ENCODE results near the gene SUSD4. TPM values are rescaled to one million over a fixed set of nuclear protein-coding genes. Genes with fewer than 3 reads are reported as not detected.

Gene SUSD4
- total and polyA plus RNA-seq, 2 of the 4 experiments (the other 2 are of a cell fraction): 1.8 to 2.7 TPM

DNA sequence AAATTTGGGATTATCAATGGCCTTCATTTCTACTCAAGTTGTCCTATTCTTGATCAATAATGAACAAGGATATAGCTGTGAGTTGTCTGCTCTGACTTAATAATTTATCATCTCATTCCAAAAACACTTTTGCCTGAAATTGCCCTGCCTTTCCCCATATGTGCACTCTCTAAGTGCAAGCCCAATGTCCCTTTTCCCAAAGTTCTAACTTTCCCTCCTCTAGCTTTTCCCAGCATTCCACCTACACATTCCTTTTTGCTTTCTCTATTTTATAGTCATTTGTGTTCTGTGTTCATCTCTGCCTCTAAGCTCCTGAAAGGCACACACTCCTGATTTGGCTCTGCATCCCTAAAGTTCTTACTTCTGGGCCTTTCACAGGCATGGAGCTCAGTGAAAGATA lies 34.7 kb downstream of the SUSD4 start:
- Histone ChIP-seq H3K27me3 (ENCODE audit: control insufficient read depth, insufficient read depth, low read length) (peaks cover 14% of the 10 kb centered on the region), H2BK15ac (ENCODE audit: low read depth, low read length) (no peak overlapping the region), H3K79me1 (ENCODE audit: low read depth in 1 of 2, low read length in 2 of 2) (no peaks in the 10 kb centered on the region), H4K5ac (ENCODE audit: low read depth, low read length) (no peak overlapping the region), H3K23ac (ENCODE audit: low read depth, low read length) (no peak overlapping the region), H3K9me1 (ENCODE audit: insufficient read depth, low read length) (0 out of 2 replicates have a peak, but pooled peaks cover 2% of the 10 kb centered on the region), H3K18ac (ENCODE audit: low read depth, low read length) (no peak overlapping the region), H2BK5ac (ENCODE audit: low read depth, low read length, poor library complexity, severe bottlenecking) (no peak overlapping the region), H3K9ac (ENCODE audit: low read depth, low read length) (no peak overlapping the region), H3K36me3 (ENCODE audit: control insufficient read depth, insufficient read depth, low read length) (no peaks in the 10 kb centered on the region), H4K91ac (ENCODE audit: insufficient read depth, low read depth, low read length) (no peak overlapping the region), H3K27ac (ENCODE audit: insufficient read depth, low read length) (no peak overlapping the region), H3K14ac (replicated peaks; ENCODE audit: low read depth, low read length) (no peak overlapping the region), H2BK120ac (ENCODE audit: low read depth, low read length) (no peak overlapping the region), H4K8ac (ENCODE audit: low read depth in 2 of 2, low read length in 2 of 2) (no peak overlapping the region), H2AK5ac (ENCODE audit: low read depth, low read length) (no peak overlapping the region), H2AK9ac (replicated peaks; ENCODE audit: low read depth, low read length, poor library complexity) (no peak overlapping the region), H3K4me2 (ENCODE audit: low read depth, low read length) (no peak overlapping the region), H3K56ac (ENCODE audit: extremely low read depth, insufficient read depth, low read length) (no peak overlapping the region), H3K4me3 (ENCODE audit: insufficient read depth, low read depth, low read length) (no peak overlapping the region), H2AFZ (replicated peaks; ENCODE audit: low read length, poor library complexity) (no peak overlapping the region), H4K20me1 (ENCODE audit: insufficient read depth, low read length) (no peaks in the 10 kb centered on the region), H3K9me3 (ENCODE audit: control insufficient read depth, insufficient read depth, low read length) (no peaks in the 10 kb centered on the region), H2BK20ac (ENCODE audit: low read depth, low read length) (no peak overlapping the region), H3K4me1 (ENCODE audit: control insufficient read depth, insufficient read depth, low read length) (peaks cover 2% of the 10 kb centered on the region; the same call in 1 of the 2 replicates), H3K4ac (ENCODE audit: low read depth, low read length) (no peak overlapping the region)
- dilution Hi-C loops (cut with HindIII; ENCODE audit: low sequenced_read_pairs, unreplicated experiment): no loop called here
- intact Hi-C loops (cut with micrococcal nuclease): no loop called here
- in situ Hi-C loops (cut with MboI; ENCODE audit: low sequenced_read_pairs): no loop called here
- ATAC-seq (ENCODE audit: low read depth) (no peak), DNase-seq (no peak)
- no TSS peak for BruUV-seq (replicated peaks)
- CTCF ChIA-PET: no interaction called here
- no peak for TF ChIP-seq BHLHE40 (IDR thresholded peaks at IDR 0.05; ENCODE audit: low read depth, low read length)
- POLR2A ChIA-PET (ENCODE audit: unreplicated experiment): no interaction called here
